Cerebellar cortex (tissue), 1 donor: ENCODE measurements around the gene ACYP2.
"Not testable (repeated sequence)": the region's sequence is repeated elsewhere in the genome, so short reads cannot be mapped to it uniquely, and the experiment has no call there.

Experiments used
- DNase-seq: peaks from one replicate; pipeline ENCODE4 v3.0.0-alpha.2; 2015; ENCODE audit warnings: low spot score

Gene ACYP2

GRCh38 chr2:54271843-54272627 lies 156.6 kb downstream of the ACYP2 start:
- DNase-seq, result no peak

GRCh38 chr2:54274781-54275242 lies 159.4 kb downstream of the ACYP2 start:
- no peak for DNase-seq

GRCh38 chr2:54275541-54275940 lies 160.1 kb downstream of the ACYP2 start:
- DNase-seq, result no peak

- no peak for DNase-seq
Measured at GRCh38 chr2:54279385-54279784, 164.0 kb downstream of the ACYP2 start.

- no peak for DNase-seq
Measured at GRCh38 chr2:54284826-54285225, 169.4 kb downstream of the ACYP2 start.

GRCh38 chr2:54285451-54285850 lies 170.0 kb downstream of the ACYP2 start:
- no peak for DNase-seq

- DNase-seq, result no peak
Measured at GRCh38 chr2:54287532-54287931, 172.1 kb downstream of the ACYP2 start.

- DNase-seq, result no peak
Measured at GRCh38 chr2:54289917-54290316, 174.5 kb downstream of the ACYP2 start.

GRCh38 chr2:54290356-54291025 lies 175.1 kb downstream of the ACYP2 start:
- no peak for DNase-seq

- DNase-seq, result not testable (repeated sequence)
Measured at GRCh38 chr2:54294665-54295064, 179.2 kb downstream of the ACYP2 start.

- no peak for DNase-seq
Measured at GRCh38 chr2:54295911-54296310, 180.5 kb downstream of the ACYP2 start.

- DNase-seq, result no peak
Measured at GRCh38 chr2:54298514-54298913, 183.1 kb downstream of the ACYP2 start.

- DNase-seq, result no peak
Measured at GRCh38 chr2:54303631-54304030, 188.2 kb downstream of the ACYP2 start.

- no peak for DNase-seq
Measured at GRCh38 chr2:54306556-54306955, 191.1 kb downstream of the ACYP2 start.

GRCh38 chr2:54308186-54308585 lies 192.8 kb downstream of the ACYP2 start:
- no peak for DNase-seq

- no peak for DNase-seq
Measured at GRCh38 chr2:54308782-54309181, 193.4 kb downstream of the ACYP2 start.

GRCh38 chr2:54310311-54310710 lies 194.9 kb downstream of the ACYP2 start:
- no peak for DNase-seq

GRCh38 chr2:54310961-54311360 lies 195.5 kb downstream of the ACYP2 start:
- no peak for DNase-seq

GRCh38 chr2:54313147-54313546 lies 197.7 kb downstream of the ACYP2 start:
- DNase-seq, result no peak

GRCh38 chr2:54317973-54318372 lies 202.6 kb downstream of the ACYP2 start:
- no peak for DNase-seq

GRCh38 chr2:54318821-54319220 lies 203.4 kb downstream of the ACYP2 start:
- no peak for DNase-seq

GRCh38 chr2:54321047-54321446 lies 205.6 kb downstream of the ACYP2 start:
- no peak for DNase-seq

- DNase-seq, result not testable (repeated sequence)
Measured at GRCh38 chr2:54324517-54324916, 209.1 kb downstream of the ACYP2 start.
